SW480 (cell line): ENCODE measurements around the gene DMBX1.

Source experiments
- DNase-seq: peaks from one replicate; pipeline ENCODE4 v3.0.0-alpha.2; 2016; ENCODE audit warnings: low spot score

The DMBX1 gene

DNA sequence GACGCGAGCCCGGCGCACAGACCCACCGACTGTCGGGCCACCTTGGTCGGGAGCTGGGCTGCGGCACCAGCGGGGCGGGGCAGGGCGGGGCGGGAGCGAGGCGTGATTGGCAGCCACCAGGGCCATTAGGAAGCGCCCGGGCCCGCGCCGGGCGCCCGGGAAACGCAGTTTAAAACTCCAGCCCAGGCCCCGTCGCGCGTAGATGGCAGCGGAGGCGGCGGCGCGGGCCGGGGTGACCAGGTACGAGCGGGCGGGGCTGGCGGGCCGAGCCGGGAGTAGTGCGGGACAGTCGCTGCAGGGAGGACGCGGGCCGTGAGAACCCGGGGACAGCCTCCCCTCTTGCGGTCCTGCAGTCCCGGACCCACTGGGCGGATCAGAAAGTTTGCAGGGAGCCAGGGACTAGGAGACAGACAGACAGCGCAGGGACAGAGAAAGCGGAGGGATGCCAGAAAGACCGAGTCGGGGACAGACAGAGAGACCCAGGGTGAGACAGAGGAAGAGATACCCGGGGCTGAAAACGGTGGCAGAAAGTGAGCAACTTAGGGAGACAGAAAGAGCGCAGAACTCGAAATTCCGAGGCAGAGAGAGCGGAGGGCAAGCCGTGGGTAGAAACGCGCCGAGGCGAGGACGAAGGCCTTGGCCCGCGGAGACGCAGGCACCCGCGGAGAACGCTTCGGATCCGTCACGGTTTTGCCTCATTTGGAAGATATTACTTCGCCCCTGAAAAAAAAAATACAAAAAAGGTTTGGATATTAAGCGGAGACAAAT lies at the start of gene DMBX1:
Gene DMBX1, plus strand, starts transcription at position 199 of the 768 bp plus-strand sequence. CDS start 17,175 bp downstream, outside the sequence.
- DNase-seq = peak; percentile 51

DNA sequence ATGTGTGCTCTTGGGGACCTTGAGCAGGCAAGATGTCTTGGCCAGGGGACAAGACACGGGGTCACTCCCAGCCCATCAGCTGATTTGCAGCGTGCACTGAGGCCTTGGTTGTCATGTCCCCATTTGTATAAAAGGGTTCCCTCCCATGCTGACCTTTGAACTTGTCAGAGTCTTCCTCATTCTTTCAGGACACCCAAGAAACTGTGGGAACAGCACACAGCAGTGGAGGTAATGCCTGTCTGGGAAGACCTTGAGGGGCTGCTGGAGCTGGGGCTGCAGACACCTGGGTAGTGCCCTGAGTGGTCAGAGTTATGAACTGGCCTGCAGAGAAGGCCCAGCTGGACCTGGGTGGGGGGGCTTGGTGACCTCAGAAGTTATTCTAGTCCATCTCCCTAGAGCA lies 49.2 kb upstream of the DMBX1 start:
- DNase-seq = no peak

DNA sequence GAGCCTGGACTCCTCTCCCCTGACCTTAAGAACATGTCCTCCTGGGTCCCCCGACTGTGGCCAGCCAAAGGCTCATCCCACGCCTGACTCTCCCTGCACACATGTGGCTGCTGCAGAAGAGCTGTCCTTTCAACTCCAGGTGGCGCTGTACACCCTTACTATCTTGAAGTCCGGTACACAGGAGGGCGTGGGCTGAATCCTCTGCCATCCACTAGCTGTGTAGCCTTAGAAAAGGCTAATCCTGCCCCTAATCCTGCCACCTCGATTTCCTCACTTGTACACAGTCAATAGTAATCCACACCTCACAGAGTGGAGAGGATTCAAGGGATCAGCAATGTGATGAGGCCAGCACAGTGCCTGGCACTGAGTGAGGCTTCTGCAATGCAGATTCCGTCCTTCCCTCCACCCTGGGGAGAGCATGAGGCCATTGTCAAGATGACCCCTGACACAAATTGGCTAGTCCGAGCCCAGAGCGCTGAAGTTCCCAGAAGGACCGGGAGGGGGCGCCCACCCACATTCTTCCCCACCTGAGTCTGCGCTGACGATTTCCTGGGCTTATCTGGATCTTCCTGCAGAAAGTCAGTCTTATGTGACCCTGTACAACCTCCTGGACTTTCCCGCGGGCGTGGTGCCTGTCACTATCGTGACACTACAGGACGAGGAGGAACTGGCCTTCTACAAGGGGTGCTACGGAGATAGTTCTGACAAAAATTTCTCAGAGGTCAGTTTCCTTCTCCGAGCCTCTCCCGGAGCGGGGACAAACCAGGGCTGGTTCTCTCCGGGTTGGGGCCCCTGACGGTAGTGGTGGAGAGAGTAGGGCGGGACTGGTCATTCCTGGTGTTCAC lies 47.1 kb upstream of the DMBX1 start:
- DNase-seq = peak; percentile 77

DNA sequence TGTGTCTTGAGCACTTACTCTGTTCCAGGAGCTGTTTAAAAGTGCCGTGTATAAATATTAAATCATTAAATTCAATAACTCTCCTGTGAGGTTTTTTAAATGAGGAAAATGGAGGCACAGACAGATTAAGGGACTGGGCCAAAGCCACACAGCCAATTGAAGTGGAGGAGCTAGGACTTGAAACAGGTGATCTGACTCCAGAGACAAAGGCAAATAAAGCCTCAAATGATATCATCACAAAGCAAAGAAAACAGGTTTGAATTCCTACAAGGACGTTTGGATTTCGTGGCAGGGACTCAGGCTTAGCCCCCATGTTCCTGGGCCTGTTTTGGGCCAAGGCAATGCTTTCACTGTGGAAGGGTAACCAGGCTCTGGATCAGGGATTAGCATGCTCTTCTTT lies 45.2 kb upstream of the DMBX1 start:
- DNase-seq = no peak

DNA sequence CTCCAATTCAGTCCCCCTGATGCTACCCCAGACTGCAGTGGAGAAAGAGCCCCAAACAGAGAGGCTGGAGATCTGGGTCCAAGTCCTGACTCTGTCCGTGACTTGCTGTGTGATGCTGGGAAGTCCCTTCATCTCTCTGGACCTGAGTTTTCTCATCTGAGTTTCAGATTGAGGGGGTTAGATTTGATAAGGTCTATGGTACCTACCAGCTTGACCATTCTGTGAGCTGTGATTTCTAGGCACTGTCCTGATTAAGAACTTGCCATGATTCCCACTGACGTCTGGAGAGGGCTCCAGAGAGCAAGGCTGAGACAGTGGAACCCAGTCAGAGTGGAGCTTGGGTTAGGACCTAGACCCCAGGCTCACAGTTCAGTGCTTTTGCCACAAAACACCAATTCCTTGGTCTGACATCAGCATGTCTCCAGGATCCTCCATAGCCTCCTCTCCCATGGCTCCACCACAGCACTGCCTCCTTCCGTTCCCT lies 43.8 kb upstream of the DMBX1 start:
- no peak for DNase-seq

DNA sequence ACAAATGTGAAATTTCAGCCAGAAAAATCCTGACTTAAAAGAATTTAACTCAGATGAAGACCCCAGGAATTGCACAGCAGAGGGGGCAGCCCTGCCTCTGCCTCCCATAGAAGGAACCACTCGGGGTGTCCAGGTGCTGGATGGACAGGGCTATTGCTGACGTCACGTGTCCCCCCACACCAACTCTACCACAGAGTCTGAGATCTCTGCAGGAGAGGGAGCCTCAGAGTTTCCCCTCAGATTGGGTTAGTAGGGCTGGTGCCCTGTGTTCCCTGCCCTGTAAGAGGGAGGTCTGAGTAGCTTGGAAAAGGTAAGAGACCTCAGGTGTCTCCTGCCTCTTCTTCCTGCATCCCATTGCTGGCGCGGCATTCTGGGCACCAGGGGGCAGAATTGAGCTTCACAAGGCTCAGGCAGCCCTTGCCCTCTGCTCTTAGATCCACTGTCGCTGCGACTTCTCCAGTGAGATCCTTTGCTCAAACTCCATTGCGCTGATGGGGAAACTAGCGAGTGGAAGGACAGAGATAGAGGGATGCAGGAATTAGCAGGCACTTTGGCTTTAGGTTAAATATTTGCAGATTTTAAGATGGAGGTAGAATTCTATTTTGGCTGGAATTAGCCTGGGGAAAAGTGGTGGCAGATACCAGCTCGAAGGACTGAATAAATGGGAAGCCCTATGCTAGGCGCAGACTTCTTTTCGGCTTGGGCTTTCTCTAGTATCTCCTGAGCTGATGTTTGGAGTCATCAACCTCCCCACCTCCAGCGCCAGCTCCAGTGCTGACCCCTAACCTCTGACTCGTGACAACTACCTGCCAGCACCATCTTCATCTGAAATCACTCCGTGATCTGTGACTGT lies 42.8 kb upstream of the DMBX1 start:
- peak; percentile 68 for DNase-seq

DNA sequence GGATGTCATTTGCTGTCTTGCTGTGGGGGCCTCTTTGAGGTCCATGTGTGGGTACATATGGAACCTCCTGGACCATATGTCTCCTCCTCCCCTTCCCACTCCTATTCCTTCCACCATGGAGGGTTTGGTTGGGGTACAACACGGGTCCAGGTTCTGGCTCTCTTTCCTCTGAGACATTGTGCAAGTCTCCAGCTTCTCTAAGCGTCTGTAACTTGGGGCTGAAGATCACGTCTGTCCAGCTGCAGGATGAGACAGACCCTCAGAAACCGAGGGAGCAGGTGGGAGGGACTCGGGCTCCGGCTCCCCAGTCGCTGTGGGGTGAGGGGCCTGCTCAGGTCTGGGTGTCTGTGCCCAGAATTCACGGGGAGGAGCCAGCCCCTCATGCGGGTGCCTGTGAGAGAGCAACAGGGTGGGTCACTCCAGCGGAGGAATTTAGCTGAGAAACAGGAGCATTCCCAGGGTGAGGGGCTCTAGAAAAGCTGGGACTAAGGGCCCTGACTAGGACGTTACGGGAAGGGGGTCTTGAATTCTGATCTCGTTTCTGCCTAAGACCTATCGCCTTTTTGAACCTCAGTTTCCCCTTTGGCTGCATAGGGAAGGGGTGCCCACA lies 42.0 kb upstream of the DMBX1 start:
- no peak for DNase-seq

DNA sequence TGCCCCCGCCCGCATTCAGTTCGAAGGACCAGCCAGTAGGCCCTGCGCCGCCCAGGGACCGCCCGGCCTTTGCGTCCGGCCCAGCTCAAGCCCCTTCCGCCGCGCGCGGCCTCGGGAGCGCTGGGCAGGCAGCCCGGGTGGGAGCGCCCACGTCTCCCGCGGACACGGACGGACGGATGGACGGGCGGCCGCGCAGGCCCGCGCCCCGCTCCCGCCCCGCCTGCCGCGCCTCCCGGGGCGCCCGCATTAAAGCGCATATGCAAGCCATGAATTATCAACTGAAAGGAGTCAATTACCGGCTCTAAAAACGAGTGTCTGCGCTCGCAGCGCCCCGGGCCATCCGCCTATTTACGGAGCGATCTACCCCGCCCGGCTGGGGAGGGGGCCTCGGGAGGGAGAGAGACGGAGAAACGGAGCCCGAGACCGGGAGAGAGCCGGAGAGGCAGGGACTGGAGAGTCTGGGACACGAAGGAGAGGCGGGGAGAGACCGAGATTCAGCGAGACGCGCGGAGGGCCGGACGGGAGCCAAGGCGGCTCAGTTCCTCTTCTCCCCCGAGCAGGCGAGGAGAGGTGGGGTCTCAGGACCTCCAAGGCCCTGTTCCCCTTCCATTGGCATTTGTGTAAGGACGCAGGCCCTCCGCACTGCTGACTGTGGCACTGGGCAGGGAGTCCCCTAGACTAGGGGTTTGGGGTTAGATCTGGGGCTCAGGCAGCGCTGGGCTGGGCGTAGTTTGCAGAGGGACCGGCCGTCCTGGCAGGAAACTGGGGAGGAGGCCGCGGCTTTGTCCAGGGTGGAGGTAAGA lies 41.3 kb upstream of the DMBX1 start:
- DNase-seq = no peak

DNA sequence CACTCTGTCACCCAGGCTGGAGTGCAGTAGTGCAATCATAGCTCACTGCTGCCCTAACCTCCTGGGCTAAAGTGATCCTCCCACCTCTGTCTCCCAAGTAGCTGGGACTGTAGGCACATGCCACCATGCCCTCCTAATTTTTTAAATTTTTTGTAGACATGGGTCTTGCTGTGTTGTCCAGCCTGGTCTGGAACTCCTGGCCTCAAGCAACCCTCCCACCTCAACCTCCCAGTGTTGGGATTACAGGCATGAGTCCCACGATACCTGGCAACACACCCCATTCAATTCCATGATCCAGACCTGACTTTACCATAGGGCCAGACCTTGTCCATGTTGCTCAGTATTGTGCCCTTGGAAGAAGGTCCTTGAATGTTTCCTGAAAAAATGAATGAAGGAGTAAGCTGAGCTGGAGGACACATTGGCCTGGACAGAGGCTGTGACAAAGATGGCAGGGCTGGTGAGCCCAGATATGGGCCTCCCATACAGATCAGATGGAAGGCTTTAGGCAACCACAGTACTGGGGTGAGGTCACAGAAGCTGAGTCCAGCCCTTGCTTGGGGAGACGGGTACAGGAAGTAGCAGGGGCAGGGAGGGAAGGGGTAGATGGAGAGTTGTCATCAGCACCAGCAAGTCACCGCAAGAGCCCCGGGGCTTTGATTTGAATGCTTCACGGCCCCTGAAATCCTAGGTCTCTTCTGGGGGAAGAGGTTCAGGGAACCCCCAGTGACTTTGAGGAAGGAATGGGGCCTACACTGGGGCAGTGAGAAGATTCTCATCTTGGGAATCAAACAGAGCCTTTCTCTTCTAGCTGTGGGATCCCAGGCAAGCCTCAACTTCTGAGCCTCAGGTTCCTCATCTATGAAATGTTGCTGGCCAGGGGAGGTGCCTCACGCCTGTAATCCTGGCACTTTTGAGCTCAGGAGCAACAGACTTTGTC lies 40.1 kb upstream of the DMBX1 start:
- DNase-seq = no peak

DNA sequence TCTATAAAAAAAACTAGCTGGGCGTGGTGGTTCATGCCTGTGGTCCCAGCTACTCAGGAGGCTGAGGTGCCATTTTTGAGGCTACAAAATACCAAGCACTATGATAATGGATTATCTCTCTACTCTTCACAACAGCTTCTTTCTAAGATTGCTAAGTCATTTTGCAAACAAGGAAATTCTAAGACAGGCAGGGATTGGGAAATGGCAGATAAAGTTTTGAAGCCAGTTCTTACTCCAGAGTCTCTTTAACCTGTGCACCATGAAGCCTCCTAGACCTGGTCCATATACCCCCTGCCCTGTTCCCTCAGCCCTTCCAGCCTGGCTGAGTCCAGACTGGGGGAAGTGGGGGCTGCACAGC lies 39.5 kb upstream of the DMBX1 start:
- DNase-seq = no peak

DNA sequence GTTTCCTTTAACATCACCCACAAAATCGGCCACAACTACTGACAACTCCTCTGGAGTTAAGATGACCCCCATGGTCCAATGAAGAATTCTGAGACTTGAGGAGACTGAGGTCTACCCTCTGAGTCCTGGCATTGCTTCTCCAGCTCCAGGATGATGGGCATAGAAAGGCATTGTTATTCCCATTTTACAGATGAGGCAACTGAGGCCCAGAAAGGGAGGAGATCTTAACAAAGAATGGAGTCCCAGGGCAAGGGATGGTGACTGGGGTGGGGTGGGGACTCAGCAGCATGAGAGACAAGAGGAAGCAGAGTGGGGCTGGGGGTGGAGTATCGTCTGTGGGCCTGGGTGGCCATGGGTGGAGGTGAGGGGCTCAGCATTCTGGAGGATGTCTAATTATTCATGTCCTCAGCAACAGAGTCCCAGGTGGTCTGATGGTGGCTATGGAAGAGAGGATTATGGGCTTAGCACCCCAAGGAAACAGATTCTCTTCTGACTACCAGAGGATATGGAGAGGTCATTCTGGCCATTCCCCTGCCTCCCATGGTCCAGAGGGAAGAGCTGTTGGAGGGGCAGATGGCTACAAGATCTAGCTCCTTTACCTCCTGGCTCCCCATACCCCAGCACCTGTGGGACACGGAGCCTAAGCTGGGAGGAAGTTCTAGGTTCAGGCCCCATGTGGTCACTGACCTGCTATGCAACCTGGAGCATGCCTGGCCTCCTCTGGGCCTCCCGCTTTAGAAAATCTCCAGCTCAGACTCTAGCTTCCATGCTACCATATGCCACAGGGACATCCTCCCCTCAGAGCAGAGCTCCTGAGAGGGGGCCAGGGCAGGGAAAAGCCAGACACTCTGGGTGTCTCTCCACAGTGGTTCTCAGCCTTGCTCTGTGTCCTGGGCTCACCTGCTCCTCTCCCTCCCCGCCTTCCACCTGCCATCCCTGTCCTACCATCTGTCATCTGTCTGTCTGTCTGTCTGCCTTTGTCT lies 37.4 kb upstream of the DMBX1 start:
- DNase-seq = no peak

DNA sequence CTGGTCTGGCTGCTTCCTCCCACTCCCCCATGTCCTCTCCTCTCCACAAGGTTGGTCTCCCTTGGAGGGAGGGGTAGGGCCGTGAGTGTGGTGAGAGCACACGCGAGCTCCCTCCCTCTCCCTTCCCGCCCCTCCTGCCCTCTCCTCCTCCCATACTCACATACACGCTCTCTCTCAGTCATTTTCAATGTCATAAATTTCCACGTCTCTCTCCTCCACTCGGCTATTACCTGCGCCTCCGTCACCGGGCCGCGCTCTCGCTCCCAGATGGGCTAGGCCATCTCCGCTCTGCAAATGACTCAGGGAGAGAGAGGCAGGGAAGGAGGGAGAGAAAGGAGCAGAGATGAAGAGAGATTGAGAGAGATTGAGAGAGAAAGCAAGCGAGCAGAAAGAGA lies 36.7 kb upstream of the DMBX1 start:
- DNase-seq = no peak

DNA sequence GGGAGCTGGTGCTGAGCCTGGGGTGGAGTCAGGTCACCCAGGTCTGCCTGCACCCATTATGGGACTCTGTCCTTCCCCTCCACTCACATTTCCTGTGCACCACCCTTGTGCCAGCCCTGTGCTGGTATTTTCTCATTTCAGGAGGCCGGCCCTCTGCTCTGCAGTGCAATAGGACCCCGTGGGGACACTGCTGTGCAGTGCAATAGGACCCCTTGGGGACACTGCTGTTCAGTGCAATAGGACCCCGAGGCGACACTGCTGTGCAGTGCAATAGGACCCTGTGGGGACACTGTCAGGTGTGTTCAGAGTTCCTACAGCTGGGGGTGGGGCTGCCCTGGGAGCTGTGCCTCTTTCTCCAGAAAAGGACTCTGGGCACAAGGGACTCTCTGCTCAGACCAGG lies 36.2 kb upstream of the DMBX1 start:
- no peak for DNase-seq

DNA sequence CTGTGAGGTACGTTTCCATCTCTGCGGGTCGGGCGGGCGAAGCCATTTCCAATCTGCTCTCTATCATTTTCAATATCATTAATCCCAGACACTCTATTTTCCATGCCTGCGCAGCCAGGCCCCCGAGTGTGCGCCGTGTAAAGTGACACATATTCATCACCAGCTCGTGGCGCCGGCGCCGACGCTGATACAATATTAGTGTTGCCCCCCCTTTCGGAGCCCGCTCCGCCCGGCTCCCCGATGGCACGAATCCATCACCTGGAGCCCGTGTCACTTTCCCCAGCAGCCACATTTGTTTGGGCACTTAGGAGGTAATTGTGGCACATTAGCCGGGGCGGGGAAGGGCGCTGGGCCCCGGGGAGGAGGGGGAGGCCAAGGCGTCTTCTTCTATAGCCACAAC lies 33.7 kb upstream of the DMBX1 start:
- DNase-seq = no peak

DNA sequence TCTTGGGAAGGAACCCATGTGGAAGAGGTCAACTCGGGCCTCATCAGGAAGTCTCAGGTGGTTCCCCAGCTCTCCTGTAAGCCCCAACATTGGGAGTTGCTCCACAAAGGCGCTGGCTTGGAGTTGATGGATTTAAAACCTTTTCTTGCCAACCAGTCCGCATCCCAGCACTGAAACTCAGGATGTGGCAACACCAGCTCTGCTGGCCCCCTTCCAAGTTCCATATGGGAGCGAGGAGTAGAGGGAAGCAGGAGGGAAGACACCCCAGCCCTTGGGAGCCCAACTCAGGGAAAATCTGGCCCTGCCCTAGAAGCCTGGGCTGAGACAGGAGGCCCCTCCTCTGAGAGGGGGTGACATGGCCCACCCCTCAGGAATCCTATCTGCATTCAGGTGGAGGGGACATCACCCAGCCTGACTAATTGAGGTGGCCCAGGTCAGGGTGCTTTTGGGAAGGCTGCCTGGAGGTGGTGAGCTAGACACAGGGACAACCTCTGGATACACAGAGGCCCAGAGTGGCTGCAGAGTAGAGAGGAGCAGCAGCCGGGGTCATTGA lies 33.1 kb upstream of the DMBX1 start:
- DNase-seq = no peak

DNA sequence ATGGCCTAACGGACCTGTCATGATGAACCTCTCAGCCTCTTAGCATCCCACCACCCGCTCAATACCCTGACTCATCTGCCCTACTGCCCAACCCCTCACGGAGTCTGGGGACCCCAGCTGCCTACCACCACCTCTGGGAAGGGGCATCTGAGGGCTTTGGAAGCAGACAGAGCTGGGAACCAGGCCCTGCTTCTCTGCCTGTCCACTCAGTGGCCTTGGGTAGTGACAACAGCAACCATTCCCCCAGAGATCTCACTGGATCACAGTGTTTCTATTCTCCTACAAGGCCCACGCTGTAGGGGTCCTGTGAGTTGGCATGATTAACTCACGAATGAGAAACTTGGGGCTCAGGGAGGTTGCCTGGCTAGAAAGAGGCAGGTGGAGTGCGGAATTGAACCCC lies 32.5 kb upstream of the DMBX1 start:
- no peak for DNase-seq

DNA sequence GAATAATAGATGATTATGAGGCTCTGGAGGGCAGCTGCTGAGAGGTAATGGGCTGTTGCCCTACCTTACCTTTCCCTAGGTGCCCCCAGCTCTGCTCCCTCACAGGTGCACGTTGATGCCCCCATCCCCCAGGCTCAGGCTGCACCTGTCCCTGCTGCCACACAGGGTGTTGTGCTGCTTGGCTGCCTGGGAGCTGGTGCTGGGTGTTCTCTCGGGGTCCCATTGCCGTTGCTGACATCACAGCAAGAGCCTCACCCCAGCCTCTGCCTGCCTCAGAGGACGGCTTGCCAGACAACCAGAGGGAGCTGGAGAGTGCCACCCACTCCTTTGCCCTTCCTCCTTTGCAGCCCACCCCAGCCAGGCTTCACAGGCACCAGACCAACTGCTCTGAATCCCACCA lies 31.4 kb upstream of the DMBX1 start:
- no peak for DNase-seq

DNA sequence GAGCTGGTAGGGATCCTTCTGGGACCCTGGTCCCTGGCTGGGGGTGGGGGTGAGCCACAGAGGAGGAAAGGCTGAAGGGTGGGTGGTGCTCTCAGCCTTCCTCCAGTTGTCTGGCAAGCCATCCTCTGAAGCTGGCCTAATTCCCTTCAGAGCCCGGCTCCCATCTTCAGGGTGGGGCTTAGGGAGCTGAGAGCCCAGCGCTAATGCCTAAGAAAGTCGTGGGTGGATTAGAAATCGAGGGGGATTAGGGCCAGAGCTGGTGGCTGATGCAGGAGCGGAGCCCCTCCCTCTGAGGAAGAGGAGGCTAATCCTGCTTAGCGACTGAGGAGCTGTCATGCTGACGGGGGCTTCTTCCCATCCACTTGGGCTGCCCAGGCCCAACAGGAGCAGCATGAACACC lies 30.8 kb upstream of the DMBX1 start:
- DNase-seq = no peak
